PC-9 (cell line): ENCODE measurements around the gene CFAP53. TPM values are rescaled to one million over a fixed set of nuclear protein-coding genes. Genes with fewer than 3 reads are reported as not detected.

Experiments
- BruUV-seq: library from RNA; stranded (reverse); fragments of 400-500 nt; replicated peaks from 2 replicates; lab custom pipeline; 2021; lab: Mats Ljungman, UMichigan
- CTCF ChIA-PET: fragments of 300-600 bp; sonication (Branson Sonifier 250); formaldehyde crosslinking; loops from one replicate; lab custom pipeline; 2022; ENCODE audit warnings: antibody characterized with exemption; lab: Charles Lee
- POLR2A ChIA-PET: fragments of 300-600 bp; sonication (Branson Sonifier 250); formaldehyde crosslinking; loops from one replicate; lab custom pipeline; 2022; ENCODE audit warnings: antibody characterized with exemption; ENCODE audit not compliant: unreplicated experiment; lab: Charles Lee
- DNase-seq, 2 experiments: peaks; one replicate each; pipeline versions ENCODE4 v3.0.0 to v3.0.0-alpha.2; 2015 to 2022; ENCODE audit warnings: mixed read lengths in 1 of 2
- H2AFZ ChIP-seq: fragments of 200-600 bp; sonication (generic); 2 replicates; pipeline ENCODE4 v1.8.1; 2017; ENCODE audit warnings: antibody characterized with exemption
- H3F3A ChIP-seq: fragments of 200-600 bp; sonication (generic); 2 replicates; pipeline ENCODE4 v1.8.1; 2017; ENCODE audit warnings: antibody characterized with exemption, mild to moderate bottlenecking, low read depth; ENCODE audit not compliant: insufficient read depth
- H3K27ac ChIP-seq: fragments of 200-600 bp; sonication (generic); 2 replicates; pipeline ENCODE4 v1.6.1; 2016; ENCODE audit warnings: mixed run types
- H3K27me3 ChIP-seq: fragments of 200-600 bp; sonication (generic); 2 replicates; pipeline ENCODE4 v1.6.1; 2016; ENCODE audit warnings: low read depth, mixed run types; ENCODE audit not compliant: insufficient read depth
- H3K36me3 ChIP-seq: fragments of 200-600 bp; sonication (generic); 2 replicates; pipeline ENCODE4 v1.6.1; 2016; ENCODE audit warnings: low read depth, mixed run types
- H3K4me1 ChIP-seq: fragments of 200-600 bp; sonication (generic); replicated peaks from 2 replicates; pipeline ENCODE4 v1.6.1; 2016; ENCODE audit warnings: mixed run types; ENCODE audit not compliant: insufficient read depth
- H3K4me2 ChIP-seq: fragments of 200-600 bp; sonication (generic); 2 replicates; pipeline ENCODE4 v1.6.1; 2017; ENCODE audit warnings: mixed run types
- H3K4me3 ChIP-seq: fragments of 200-600 bp; sonication (generic); 2 replicates; pipeline ENCODE4 v1.6.1; 2016; ENCODE audit warnings: mixed run types
- H3K79me2 ChIP-seq: fragments of 200-600 bp; sonication (generic); 2 replicates; pipeline ENCODE4 v1.6.1; 2017; ENCODE audit warnings: low read depth, mixed run types
- H3K9me2 ChIP-seq: fragments of 200-600 bp; sonication (generic); 2 replicates; pipeline ENCODE4 v1.8.1; 2017; ENCODE audit warnings: mild to moderate bottlenecking; ENCODE audit not compliant: insufficient read depth
- H3K9me3 ChIP-seq: fragments of 200-600 bp; sonication (generic); 2 replicates; pipeline ENCODE4 v1.8.1; 2016; ENCODE audit warnings: low read depth; ENCODE audit not compliant: insufficient read depth
- H4K20me1 ChIP-seq: fragments of 200-600 bp; sonication (generic); 2 replicates; pipeline ENCODE4 v1.8.1; 2017; ENCODE audit not compliant: insufficient read depth
- CTCF ChIP-seq: fragments of 200-600 bp; sonication (generic); conservative IDR thresholded peaks from 2 replicates; pipeline ENCODE4 v1.6.1; 2017; ENCODE audit warnings: mixed run types, antibody characterized with exemption, mild to moderate bottlenecking, moderate library complexity
- EZH2 ChIP-seq: fragments of 200-600 bp; sonication (generic); IDR thresholded peaks from 2 replicates; pipeline ENCODE4 v1.8.0; 2017; ENCODE audit warnings: antibody characterized with exemption, low read depth
- intact Hi-C: fragments of 100-400 bp; cut with micrococcal nuclease; formaldehyde crosslinking; loops from one replicate; pipeline ENCODE4 v1.10.0; 2022; ENCODE audit not compliant: unreplicated experiment
- total RNA-seq: library from RNA; stranded (reverse); gene quantifications from 2 replicates; pipeline ENCODE4 v1.2.3, GENCODE V29; 2021

Gene CFAP53
- total RNA-seq, 1 experiment from 2014 or later: 2.1 TPM

- H3K27ac ChIP-seq: no peak overlapping the region
- POLR2A ChIA-PET: no interaction called here
- no peaks in the 10 kb centered on the region for H3K36me3 ChIP-seq
- no peak overlapping the region for H3K4me3 ChIP-seq
- intact Hi-C loops: loop anchor here (10.0 kb wide), 1 partner anchor 85 kb away; no protein-coding TSS in a partner anchor
- BruUV-seq: no TSS peak
- no peaks in the 10 kb centered on the region for H3K79me2 ChIP-seq
- H4K20me1 ChIP-seq: no peaks in the 10 kb centered on the region
- no peak for DNase-seq
- CTCF ChIA-PET: no interaction called here
- no peaks in the 10 kb centered on the region for H3K27me3 ChIP-seq
- H3F3A ChIP-seq: no peaks in the 10 kb centered on the region
- no peak overlapping the region for H2AFZ ChIP-seq
- no peaks in the 10 kb centered on the region for H3K9me2 ChIP-seq
- H3K4me1 ChIP-seq: no peaks in the 10 kb centered on the region; the same call in 1 of the 2 replicates
- H3K9me3 ChIP-seq: no peaks in the 10 kb centered on the region
- H3K4me2 ChIP-seq: no peak overlapping the region
- no peak for TF ChIP-seq EZH2
- no peak for TF ChIP-seq CTCF
Measured at GRCh38 chr18:50199346-50199855, 66.9 kb downstream of the CFAP53 start.

GRCh38 chr18:50196261-50196660, 70.0 kb downstream of the CFAP53 start:
- H3K27ac ChIP-seq: no peak overlapping the region
- DNase-seq: no peak
- 0 out of 2 replicates have a peak, but pooled peaks cover 5% of the 10 kb centered on the region for H3F3A ChIP-seq
- peaks cover 17% of the 10 kb centered on the region for H3K4me1 ChIP-seq
- H4K20me1 ChIP-seq: no peaks in the 10 kb centered on the region
- H3K9me2 ChIP-seq: peaks cover 5% of the 10 kb centered on the region; the same call in 1 of the 2 replicates
- intact Hi-C loops: loop anchor here (10.0 kb wide), 1 partner anchor 81 kb away; no protein-coding TSS in a partner anchor
- CTCF ChIA-PET: interaction anchor here (0.7 kb wide), 1 partner anchor 34 kb away, joined by 17 read pairs; no protein-coding TSS in a partner anchor
- H3K4me2 ChIP-seq: no peak overlapping the region
- no peaks in the 10 kb centered on the region for H3K36me3 ChIP-seq
- H3K79me2 ChIP-seq: peaks cover 30% of the 10 kb centered on the region
- H3K4me3 ChIP-seq: no peak overlapping the region
- POLR2A ChIA-PET: interaction anchor here (0.9 kb wide), 1 partner anchor 205 kb away, joined by 11 read pairs; no protein-coding TSS in a partner anchor
- BruUV-seq: no TSS peak
- H3K9me3 ChIP-seq: no peaks in the 10 kb centered on the region
- H3K27me3 ChIP-seq: no peaks in the 10 kb centered on the region
- no peak overlapping the region for H2AFZ ChIP-seq
- no peak for TF ChIP-seq CTCF
- no peak for TF ChIP-seq EZH2

GRCh38 chr18:50195689-50196088, 70.6 kb downstream of the CFAP53 start:
- Histone ChIP-seq H3K4me1 (peaks cover 23% of the 10 kb centered on the region), H3K27ac (no peak overlapping the region), H3K4me3 (peak overlapping the region; percentile 90; the same call in 1 of the 2 replicates), H3F3A (peaks cover 7% of the 10 kb centered on the region; the same call in 1 of the 2 replicates), H4K20me1 (no peaks in the 10 kb centered on the region), H3K9me3 (no peaks in the 10 kb centered on the region), H3K36me3 (no peaks in the 10 kb centered on the region), H3K4me2 (peak overlapping the region; percentile 97), H3K27me3 (no peaks in the 10 kb centered on the region), H3K79me2 (peaks cover 36% of the 10 kb centered on the region), H2AFZ (peak overlapping the region; percentile 88), H3K9me2 (peaks cover 5% of the 10 kb centered on the region; the same call in 1 of the 2 replicates)
- intact Hi-C loops: loop anchor here (1.0 to 10.0 kb wide), 4 partner anchors 33 to 185 kb away; no protein-coding TSS in a partner anchor
- DNase-seq: no peak
- BruUV-seq: no TSS peak
- ChIA-PET CTCF (interaction anchor here (0.6 to 0.7 kb wide), 6 partner anchors 68 to 685 kb away, joined by 3 to 8 read pairs (median 6); no protein-coding TSS in a partner anchor), POLR2A (interaction anchor here (0.6 to 0.9 kb wide), 2 partner anchors 206 to 382 kb away, joined by 10 to 11 read pairs; no protein-coding TSS in a partner anchor)
- TF ChIP-seq EZH2 (no peak), CTCF (no peak)
